Testis (tissue), 3 donors: ENCODE data around the gene PROK1. TPM values are rescaled to one million over a fixed set of nuclear protein-coding genes. Genes with fewer than 3 reads are reported as not detected.

Experiments used
- polyA plus RNA-seq: library from polyadenylated mRNA; stranded (reverse); fragments of 350-450 nt; fragmentation: Illumina TruSeq; extraction: RNeasy Lipid Tissue Mini Kit (QIAGEN cat#74804); gene quantifications from one replicate; pipeline ENCODE4 v1.2.3, GENCODE V29; 2014; ENCODE audit warnings: low read depth, low replicate concordance; ENCODE audit not compliant: insufficient read depth
- total RNA-seq, 2 donors: library from RNA; depleted of rRNA; stranded (reverse); fragments of >200 nt; gene quantifications; one replicate each; pipeline ENCODE4 v1.2.3, GENCODE V29; 2016

Gene PROK1
- total and polyA plus RNA-seq, 3 donors from 2014 or later, result 50.4 to 85.5 (median 70.6) TPM

Other genes with a start within 250 kb of the PROK1 start
- 10 to 100 TPM; 21.7 to 24.8 TPM for gene KCNC4, start 240.8 kb upstream of the PROK1 start, total RNA-seq
- gene KCNC4, start 240.8 kb upstream of the PROK1 start, polyA plus RNA-seq, result 9.5 TPM
- gene RBM15, start 111.8 kb upstream of the PROK1 start, total RNA-seq, result 10 to 100 TPM; 72.8 to 80.2 TPM
- 22.2 TPM for gene RBM15, start 111.8 kb upstream of the PROK1 start, polyA plus RNA-seq
- 1 to 10 TPM; 5.8 to 8.2 TPM for gene SLC16A4, start 60.1 kb upstream of the PROK1 start, total RNA-seq
- 17.4 TPM for gene SLC16A4, start 60.1 kb upstream of the PROK1 start, polyA plus RNA-seq
- 10 to 100 TPM; 75.4 to 88.8 TPM for gene LAMTOR5, start 43.5 kb upstream of the PROK1 start, total RNA-seq
- gene LAMTOR5, start 43.5 kb upstream of the PROK1 start, polyA plus RNA-seq, result 179 TPM
- under 1 TPM in 1 of 2 donors, not detected in 1; 0.50 TPM for gene KCNA10, start 68.0 kb downstream of the PROK1 start, total RNA-seq
- gene KCNA10, start 68.0 kb downstream of the PROK1 start, polyA plus RNA-seq, result 0.21 TPM
- 1 to 10 TPM; 6.1 TPM for gene KCNA2, start 155.2 kb downstream of the PROK1 start, total RNA-seq
- 3.7 TPM for gene KCNA2, start 155.2 kb downstream of the PROK1 start, polyA plus RNA-seq
- 1 to 10 TPM; 3.4 to 6.7 TPM for gene KCNA3, start 223.8 kb downstream of the PROK1 start, total RNA-seq
- 1.3 TPM for gene KCNA3, start 223.8 kb downstream of the PROK1 start, polyA plus RNA-seq